ENCODE measurements around the gene UNC5C.

UNC5C gene

DNA sequence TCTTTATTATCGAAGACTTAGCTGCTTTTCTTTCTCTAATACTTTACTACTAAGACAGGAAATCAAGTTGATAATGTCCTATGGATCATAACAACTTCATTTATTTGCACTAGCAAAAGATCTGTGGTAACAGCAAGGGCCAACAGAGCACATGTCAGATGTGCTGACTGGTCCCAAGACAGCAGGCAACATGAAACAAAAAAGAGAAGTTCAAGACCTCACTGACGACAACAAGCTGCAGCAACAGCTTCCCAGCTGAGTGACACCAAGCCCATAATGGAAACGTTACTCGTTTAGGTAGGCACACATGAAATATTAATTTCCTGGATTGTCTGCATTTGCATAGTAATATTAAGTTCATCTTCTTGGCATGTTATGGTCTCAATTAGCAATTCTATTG is 126.9 kb downstream of the UNC5C start:
- DNase-seq (ENCODE audit: extremely low spot score): no peak
- TF ChIP-seq FOXM1 (IDR thresholded peaks at IDR 0.05; ENCODE audit: borderline replicate concordance): no peak
- TF ChIP-seq L3MBTL2 (conservative IDR thresholded peaks at IDR 0.05): no peak
- TF ChIP-seq BHLHE40 (IDR thresholded peaks at IDR 0.05; ENCODE audit: borderline replicate concordance): no peak
- TF ChIP-seq, protein P1, sequence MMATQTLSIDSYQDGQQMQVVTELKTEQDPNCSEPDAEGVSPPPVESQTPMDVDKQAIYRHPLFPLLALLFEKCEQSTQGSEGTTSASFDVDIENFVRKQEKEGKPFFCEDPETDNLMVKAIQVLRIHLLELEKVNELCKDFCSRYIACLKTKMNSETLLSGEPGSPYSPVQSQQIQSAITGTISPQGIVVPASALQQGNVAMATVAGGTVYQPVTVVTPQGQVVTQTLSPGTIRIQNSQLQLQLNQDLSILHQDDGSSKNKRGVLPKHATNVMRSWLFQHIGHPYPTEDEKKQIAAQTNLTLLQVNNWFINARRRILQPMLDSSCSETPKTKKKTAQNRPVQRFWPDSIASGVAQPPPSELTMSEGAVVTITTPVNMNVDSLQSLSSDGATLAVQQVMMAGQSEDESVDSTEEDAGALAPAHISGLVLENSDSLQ (IDR thresholded peaks at IDR 0.05): no peak
- CTCF ChIA-PET: interaction anchor here (0.8 kb wide), 1 partner anchor 59 kb away, joined by 3 read pairs; no protein-coding TSS in a partner anchor
- POLR2A ChIA-PET: no interaction called here

DNA sequence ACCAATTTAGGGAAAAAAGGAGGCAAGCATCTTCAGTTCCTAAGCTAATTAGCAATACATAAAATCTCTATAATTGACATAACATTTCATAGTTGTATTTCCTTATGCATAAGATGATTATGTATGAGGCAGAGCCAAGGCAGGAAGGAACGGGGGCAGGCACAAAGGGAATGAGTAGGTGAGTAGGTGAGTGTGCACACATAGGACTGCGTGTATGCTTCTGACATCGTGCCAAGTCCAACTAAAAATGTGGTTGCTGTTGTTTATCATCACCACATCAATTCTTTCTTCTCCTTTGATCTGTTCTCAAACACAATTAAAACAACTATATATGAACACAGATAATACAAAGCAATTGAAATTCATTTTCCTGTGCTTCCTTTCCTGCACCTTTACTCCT is 131.2 kb downstream of the UNC5C start:
- no peak for DNase-seq (ENCODE audit: extremely low spot score)
- POLR2A ChIA-PET: no interaction called here
- TF ChIP-seq SP1 (IDR thresholded peaks at IDR 0.05): no peak
- CTCF ChIA-PET: no interaction called here

DNA sequence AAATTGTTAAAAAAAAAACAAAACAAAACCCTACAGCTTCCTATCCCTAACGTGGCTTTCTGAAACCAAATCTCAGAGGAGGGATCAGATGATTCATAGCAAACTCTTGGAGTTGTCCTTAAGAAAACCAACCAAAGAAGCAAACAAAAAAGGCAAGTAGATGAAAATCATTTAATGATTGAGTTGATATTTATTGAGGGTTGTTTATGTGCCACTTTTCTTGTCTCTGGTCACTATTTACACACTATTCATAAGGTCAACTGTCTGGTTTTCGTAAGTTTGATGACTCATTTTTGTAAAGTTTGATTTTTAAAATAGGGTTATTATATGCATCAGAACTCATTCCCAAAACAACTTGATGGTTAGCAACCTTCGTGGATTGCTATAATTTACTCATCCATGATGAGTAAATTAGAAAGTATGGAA is 133.4 kb downstream of the UNC5C start:
- POLR2A ChIA-PET: no interaction called here
- CTCF ChIA-PET: no interaction called here
- DNase-seq (ENCODE audit: extremely low spot score): no peak
- TF ChIP-seq SP1 (IDR thresholded peaks at IDR 0.05) (no peak), ARNT (IDR thresholded peaks at IDR 0.05) (no peak), SUZ12 (IDR thresholded peaks at IDR 0.05) (no peak), CTBP1 (IDR thresholded peaks at IDR 0.05; ENCODE audit: borderline replicate concordance) (no peak), BHLHE40 (IDR thresholded peaks at IDR 0.05; ENCODE audit: borderline replicate concordance) (no peak), ELF4 (IDR thresholded peaks at IDR 0.05) (no peak), NFRKB (IDR thresholded peaks at IDR 0.05) (no peak), HDGF (IDR thresholded peaks at IDR 0.05; ENCODE audit: borderline replicate concordance) (no peak), LEF1 (IDR thresholded peaks at IDR 0.05; ENCODE audit: borderline replicate concordance) (no peak), FOXA1 (IDR thresholded peaks at IDR 0.05) (no peak), L3MBTL2 (conservative IDR thresholded peaks at IDR 0.05) (no peak)
- TF ChIP-seq, protein P1 (IDR thresholded peaks at IDR 0.05): no peak

DNA sequence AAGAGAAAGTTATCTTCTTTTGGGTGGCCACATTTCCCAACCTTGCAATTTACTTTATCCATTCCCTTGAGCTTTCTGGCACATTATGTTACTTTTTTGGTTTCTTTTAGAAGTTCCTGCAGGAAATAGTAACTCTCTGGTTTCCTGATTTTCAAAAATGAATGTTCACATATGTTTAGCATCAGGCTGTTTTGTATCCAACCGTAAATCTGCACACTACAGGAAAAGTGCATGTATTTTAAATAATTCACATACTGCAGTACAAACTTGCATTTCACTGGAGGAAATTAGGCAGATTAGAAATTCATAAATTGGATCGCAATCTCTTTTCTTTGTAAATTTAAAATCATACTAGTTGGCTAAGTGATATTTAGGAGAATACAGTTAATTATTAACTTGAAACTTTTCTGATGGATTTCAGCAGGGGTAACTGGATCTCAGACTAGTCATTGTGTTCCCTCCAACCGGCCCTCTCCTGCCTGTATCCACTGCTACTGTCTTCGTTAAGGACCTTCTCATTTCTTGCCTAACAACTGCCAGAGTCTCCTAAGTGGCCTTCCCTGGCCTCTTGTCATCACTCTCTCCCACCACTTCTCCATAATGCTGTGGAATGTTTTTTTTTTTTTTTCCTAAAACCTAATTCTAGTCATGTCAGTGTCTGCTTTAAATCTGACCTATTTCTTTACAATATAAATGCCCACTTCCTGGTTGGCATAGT is 137.2 kb downstream of the UNC5C start:
- no peak for TF ChIP-seq SP1 (IDR thresholded peaks at IDR 0.05)
- TF ChIP-seq FOXK2 (IDR thresholded peaks at IDR 0.05): no peak
- no peak for TF ChIP-seq FOXM1 (IDR thresholded peaks at IDR 0.05; ENCODE audit: borderline replicate concordance)
- TF ChIP-seq HDGF (IDR thresholded peaks at IDR 0.05; ENCODE audit: borderline replicate concordance): no peak
- TF ChIP-seq L3MBTL2 (conservative IDR thresholded peaks at IDR 0.05): no peak
- POLR2A ChIA-PET: no interaction called here
- no peak for DNase-seq (ENCODE audit: extremely low spot score)
- CTCF ChIA-PET: interaction anchor here (0.6 kb wide), 1 partner anchor 19 kb away, joined by 3 read pairs; no protein-coding TSS in a partner anchor

DNA sequence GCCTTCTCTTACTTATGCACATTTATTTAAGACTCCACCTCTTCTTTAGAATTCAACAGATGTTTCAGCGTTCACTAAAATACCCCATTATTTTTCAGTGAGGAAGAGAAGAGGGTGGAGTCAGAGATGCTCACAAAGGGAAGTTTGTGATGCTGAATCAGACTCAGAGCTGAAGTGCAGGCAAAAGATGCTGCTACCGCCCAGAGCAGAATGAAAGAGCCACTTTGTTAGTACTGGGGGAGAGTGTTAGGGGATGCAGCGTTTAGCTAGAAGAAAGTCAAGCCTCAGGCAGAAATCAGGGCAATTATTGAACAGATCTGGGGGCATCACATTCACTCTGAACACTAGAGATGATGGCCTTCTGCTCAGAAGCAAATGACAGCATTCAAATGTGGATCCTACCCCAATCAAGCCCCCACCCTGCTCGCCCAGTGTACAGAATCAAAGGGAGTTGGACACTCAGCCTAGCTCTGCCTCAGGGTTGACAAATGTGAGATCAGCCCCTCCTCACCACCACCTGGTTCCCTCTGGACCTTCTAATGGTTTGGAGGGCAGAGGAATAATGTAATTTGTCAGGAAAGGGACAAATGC is 138.3 kb downstream of the UNC5C start:
- POLR2A ChIA-PET: no interaction called here
- CTCF ChIA-PET: no interaction called here
- DNase-seq (ENCODE audit: extremely low spot score): no peak
- TF ChIP-seq ZNF384 (IDR thresholded peaks at IDR 0.05) (no peak), BHLHE40 (IDR thresholded peaks at IDR 0.05; ENCODE audit: borderline replicate concordance) (no peak), SP1 (IDR thresholded peaks at IDR 0.05) (no peak), NFRKB (IDR thresholded peaks at IDR 0.05) (no peak), LEF1 (IDR thresholded peaks at IDR 0.05; ENCODE audit: borderline replicate concordance) (no peak)

DNA sequence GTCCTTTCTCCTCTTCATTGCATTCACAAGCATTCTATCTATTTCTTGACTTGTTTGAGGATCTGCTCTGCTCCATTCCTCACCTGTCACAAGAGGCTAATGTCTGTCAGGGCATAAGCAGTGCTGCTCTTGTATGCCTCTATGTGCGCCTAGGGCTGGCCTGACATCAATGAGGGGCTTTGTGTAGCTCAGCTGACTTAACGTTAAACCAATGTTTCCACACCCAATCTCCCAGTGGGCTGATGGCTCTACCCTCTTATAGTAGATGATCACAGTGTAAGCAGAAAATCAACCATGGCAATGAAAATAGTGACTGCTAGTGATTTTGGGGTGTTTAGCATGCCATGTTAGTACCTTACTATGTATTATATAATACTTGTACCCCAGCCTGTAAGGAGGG is 139.0 kb downstream of the UNC5C start:
- TF ChIP-seq NFRKB (IDR thresholded peaks at IDR 0.05) (no peak), SP1 (IDR thresholded peaks at IDR 0.05) (no peak), ELF4 (IDR thresholded peaks at IDR 0.05) (no peak), FOXK2 (IDR thresholded peaks at IDR 0.05) (no peak), FOXA1 (IDR thresholded peaks at IDR 0.05) (no peak), L3MBTL2 (conservative IDR thresholded peaks at IDR 0.05) (no peak), CTBP1 (IDR thresholded peaks at IDR 0.05; ENCODE audit: borderline replicate concordance) (no peak), LEF1 (IDR thresholded peaks at IDR 0.05; ENCODE audit: borderline replicate concordance) (no peak), HDGF (IDR thresholded peaks at IDR 0.05; ENCODE audit: borderline replicate concordance) (no peak)
- TF ChIP-seq, protein P1 (IDR thresholded peaks at IDR 0.05): no peak
- ChIA-PET CTCF (no interaction called here), POLR2A (interaction anchor here (0.6 kb wide), 1 partner anchor 85 kb away, joined by 3 read pairs; no protein-coding TSS in a partner anchor)
- DNase-seq (ENCODE audit: extremely low spot score): no peak

DNA sequence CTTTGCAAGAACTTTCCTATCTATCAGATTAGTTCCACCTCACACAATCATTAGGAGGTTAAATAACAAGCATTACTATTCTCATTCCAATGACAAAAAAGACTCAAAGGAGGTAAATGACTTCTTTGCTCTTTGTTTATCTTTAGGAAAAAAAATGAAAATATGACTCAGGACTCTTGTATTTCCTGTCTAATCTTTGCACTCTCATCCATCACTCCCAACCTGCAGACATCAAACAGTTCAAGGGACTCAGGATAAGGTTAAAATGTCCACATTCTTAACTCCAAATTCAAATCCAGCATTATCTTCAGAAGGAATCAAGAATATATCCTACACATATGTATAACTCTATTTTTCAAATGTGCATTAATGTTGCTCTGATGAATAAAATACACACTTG is 139.6 kb downstream of the UNC5C start:
- ChIA-PET CTCF (no interaction called here), POLR2A (interaction anchor here (0.6 kb wide), 1 partner anchor 84 kb away, joined by 3 read pairs; no protein-coding TSS in a partner anchor)
- no peak for DNase-seq (ENCODE audit: extremely low spot score)

More for the DNA sequence above, 139.6 kb downstream of the UNC5C start:
- no peak for TF ChIP-seq ZNF384 (IDR thresholded peaks at IDR 0.05)

All from HEK293T (cell line).